ENCODE data around the gene NPAS3.

NPAS3 gene

GRCh38 chr14:32938719-32939253 lies at the start of gene NPAS3:
TSS of gene NPAS3 (plus strand) at chr14:32938879.
- DNase-seq = no peak

DNA sequence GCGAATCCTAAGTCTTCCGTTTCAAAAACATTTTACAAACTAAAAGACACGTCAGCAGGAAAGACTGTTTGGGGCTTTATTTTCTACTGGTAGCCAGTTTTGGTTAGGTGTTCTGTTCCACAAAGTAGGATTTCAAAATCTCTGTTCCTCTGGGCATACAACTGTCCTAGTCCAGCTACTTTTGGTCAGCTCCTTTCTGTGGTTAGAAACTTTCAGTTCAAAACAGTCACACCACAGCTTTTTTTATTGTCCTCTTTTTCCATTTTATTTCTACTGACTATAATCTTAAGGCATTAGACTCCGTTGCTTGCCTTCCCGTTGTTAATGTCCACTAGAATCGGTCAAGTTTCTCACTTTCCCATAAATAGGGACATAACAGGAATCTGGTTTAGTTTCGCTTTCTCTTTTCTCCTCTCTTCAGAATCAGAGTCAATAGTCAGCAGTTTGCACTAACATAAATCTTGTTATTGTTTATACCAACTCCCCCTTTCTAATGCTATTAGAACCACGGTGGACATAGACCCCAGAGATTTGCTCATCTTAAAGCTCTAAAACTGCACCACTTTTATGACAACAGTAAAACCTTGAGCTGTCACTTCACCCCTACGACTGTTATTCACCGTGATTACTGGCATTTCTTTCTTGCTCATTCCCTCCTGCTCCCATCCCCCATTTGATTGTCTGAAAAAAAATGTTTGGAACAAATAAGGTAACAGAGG lies 41.5 kb upstream of the NPAS3 start:
- no peak for DNase-seq

- no peak for DNase-seq
Observed at GRCh38 chr14:32897698-32898064, 41.0 kb upstream of the NPAS3 start.

- DNase-seq = no peak
Observed at GRCh38 chr14:32898876-32899275, 39.8 kb upstream of the NPAS3 start.

GRCh38 chr14:32900547-32900946 lies 38.1 kb upstream of the NPAS3 start:
- no peak for DNase-seq

DNA sequence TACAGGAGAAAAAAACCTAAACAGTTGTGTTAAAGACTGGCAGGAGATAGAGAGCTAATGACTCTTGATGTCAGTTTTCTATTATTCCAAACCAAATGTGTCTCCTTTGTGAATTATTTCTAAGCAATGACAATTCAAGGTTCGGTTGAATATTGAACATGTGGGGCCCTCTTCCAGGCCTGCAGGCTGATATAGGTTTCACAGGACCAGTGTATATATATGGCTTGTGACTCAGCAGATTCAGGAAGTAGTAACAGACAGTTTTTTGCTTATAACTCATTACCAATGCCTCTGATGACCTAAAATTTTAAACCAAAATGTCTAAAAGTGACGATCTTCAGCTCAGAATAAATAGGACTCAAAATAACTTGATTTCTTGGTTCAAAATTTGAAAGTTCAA lies 33.7 kb upstream of the NPAS3 start:
- no peak for DNase-seq

- DNase-seq = no peak
Observed at GRCh38 chr14:32906672-32907071, 32.0 kb upstream of the NPAS3 start.

DNA sequence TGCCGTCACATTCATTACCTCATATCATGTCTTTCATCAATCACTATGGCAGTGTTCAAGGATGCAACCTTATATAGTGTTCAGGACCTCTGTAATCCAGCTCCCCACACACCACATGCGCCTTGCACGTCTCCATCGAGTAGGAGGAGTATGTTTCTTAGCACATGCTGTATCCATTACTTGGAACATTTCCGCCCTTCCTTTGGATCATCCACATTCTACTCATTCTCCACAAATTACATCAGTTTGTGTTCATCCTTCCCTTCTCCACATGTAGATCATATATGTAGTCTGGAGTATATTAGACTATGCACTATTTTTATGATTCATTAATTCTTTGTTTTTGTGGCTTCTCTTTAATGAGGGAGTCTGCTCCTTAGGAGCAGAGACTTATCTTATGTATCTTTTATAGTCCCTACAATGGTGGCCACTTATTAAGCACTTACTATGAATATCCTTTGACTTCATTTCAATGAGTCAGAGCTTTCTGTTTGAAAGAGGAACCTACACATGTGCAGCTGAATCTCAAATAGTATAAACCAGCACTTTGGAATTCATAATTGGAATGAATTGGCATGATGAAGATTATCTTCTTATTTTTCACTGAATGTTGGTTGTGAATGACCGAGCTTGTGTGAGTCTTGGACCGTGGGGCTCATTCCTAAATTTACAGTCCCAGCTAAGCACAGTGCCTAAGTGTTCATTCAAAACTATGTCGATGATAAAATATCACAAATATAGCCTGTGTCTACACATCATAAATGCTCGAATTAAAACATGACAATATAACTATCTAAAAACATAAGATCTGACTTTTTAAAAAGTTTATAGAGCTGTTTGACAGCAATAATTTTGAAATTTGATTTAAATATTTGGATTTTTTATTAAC lies 30.2 kb upstream of the NPAS3 start:
- no peak for DNase-seq

DNA sequence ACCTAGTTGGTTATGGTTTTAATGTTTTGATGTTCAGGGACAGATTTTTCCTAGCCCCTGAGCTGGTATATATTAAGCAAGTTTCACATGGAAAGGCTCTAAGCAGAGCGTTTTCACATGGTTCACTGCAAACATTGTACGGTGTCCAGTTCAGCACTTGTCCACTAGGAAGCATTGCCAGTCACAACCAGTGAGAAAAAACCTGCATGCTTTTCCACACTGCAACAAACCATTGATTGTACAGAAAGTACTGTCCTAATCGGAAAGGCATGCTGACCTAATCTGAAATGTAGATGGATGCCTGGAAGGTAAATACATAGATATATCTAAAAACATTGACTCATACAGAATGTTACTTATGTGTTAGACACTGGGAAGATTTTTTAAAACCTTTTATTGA lies 25.0 kb upstream of the NPAS3 start:
- DNase-seq = no peak

GRCh38 chr14:32914391-32914790 lies 24.3 kb upstream of the NPAS3 start:
- DNase-seq = no peak

DNA sequence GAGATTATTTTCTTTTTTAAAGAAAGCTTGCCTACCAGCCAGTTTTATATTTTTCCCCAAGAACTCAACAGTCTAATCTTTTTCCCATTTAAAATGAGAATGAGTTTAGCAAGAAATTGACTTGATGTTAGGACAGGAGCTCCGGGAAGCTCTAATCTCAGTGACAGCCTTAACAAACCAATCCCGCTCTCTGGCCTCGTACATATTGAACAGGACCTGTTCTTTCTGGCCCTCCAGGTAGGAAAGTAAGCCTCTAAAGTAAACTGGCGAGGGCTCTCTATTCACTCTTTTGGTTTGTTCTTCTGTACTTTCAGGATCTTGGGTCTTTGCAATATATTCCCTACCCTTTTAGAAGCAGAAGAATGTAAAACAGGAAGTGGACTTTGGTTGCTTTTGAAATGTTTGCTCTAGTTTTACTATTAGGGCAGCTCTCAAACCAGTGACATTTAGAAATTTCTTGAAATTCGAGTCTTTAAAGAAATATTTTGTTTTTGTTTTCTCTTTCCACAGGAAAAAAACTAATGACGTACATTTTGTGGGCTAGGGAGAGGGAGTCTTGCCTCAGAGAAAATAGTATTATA lies 17.9 kb upstream of the NPAS3 start:
- no peak for DNase-seq

DNA sequence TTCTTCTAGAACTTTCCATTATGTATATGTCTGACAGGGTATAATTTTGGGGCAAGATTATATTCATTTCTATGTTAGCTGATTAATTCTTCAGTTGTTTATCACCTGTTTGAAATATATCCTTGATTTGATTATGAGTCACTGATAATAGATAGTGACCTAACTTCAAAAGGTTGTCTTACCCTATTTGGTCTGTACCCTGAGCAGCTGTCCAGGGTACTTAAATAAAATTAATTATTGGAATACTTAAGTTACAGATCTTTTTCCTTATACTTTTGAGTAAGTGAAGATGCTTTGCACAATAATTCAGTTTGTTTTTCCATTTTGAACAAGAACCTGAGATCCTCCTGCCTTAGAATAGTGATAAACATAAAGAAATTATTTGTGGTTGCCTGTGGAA lies 13.2 kb upstream of the NPAS3 start:
- DNase-seq = no peak

- DNase-seq = no peak
Observed at GRCh38 chr14:32932302-32932913, 6.3 kb upstream of the NPAS3 start.

- no peak for DNase-seq
Observed at GRCh38 chr14:32932914-32933628, 5.6 kb upstream of the NPAS3 start.

GRCh38 chr14:32933629-32934072 lies 5.0 kb upstream of the NPAS3 start:
- no peak for DNase-seq

DNA sequence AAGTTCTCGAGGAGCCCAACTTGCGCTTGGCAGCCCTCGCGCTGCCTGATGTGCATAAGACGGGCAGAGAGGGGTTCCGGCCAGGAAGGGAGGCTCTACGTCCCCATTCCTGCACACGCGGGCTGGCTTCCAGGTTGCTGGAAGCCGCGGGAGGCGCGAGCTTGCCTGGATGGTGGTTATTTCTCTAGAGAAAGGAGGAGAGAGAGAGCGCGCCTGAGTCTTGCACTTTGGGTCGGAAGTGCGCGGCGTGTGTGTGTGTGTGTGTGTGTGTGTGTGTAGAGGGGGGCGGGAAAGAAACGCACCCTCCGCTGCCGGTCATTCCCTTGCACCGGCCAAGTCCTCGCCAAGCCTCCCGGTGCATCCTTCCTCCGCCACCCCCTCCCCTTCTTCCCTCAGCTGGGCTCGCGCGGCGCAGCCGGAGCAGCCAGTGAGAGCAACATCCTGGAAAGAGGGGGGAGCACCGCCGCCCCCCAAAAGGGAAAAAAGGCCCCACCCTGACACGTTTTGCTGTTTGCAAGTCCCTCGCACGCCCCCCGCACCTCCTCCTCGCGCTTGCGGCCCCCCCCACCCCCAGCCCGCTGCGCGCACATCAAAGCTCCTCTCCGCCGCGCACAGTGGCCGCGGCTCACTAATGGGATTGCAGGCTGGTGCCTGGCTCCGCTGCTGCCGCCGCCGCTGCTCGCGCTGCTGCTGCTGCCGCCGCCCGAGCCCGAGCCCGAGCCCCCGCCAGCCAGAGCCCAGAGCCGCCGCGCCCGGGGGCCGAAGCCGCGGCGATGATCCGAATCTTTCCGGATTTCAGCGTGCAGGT lies 4.4 kb upstream of the NPAS3 start:
- no peak for DNase-seq

- no peak for DNase-seq
Observed at GRCh38 chr14:32934881-32935633, 3.6 kb upstream of the NPAS3 start.

GRCh38 chr14:32939254-32940065 lies 781 bp downstream of the NPAS3 start:
- peak; percentile 17 for DNase-seq

DNA sequence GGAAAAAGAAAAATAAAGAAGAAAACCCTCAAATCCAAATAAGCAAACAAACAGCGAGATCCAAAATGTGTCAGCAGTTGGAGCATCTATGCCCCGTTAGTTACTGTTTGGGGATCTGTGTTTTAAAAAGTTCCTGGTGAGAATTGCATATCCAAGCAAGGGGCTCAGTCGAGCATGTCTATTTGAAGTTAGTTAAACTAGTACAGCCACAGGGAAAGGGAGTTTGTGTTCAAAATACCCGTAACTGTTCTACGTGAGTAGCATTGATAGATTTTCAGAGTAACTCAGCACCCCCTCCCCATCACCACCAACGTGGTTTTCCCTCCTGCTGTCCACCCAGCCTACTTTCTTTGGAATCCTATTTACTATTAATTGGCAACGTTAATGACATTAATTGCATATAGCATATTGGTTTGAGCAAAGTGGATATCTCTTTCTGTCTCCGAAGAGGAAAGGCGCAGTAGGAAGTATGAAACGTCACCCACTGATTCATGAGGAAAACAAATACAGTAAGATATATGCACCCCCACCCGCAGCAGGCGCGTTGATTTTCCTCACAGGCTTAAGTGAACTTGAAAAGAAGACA lies 1.5 kb downstream of the NPAS3 start:
- no peak for DNase-seq
